CD4-positive, alpha-beta T cell treated with Interferon alpha-2 for 1 hour (primary cell): ENCODE data around the gene SLC38A10.
A peak's percentile ranks its signal among the peaks of the same experiment; 100 is the strongest.

ENCODE experiments used
- DNase-seq, 2 donors: peaks; one replicate each; pipeline ENCODE4 v3.0.0-alpha.2; 2020 to 2022

SLC38A10 gene

GRCh38 chr17:81222906-81223761, 72.0 kb downstream of the SLC38A10 start, which contains the start of gene CEP131:
CEP131 (minus strand) TSS chr17:81222965; CDS start chr17:81220056, 2,909 bp downstream.
- DNase-seq: peak; percentile 99

GRCh38 chr17:81222620-81222905, 72.5 kb downstream of the SLC38A10 start:
- no peak for DNase-seq

GRCh38 chr17:81221842-81222619, 73.1 kb downstream of the SLC38A10 start:
- no peak for DNase-seq

- DNase-seq: no peak
Observed at GRCh38 chr17:81221371-81221841, 73.7 kb downstream of the SLC38A10 start.

- no peak for DNase-seq
Observed at GRCh38 chr17:81219476-81220180, 75.5 kb downstream of the SLC38A10 start.

- DNase-seq: no peak
Observed at GRCh38 chr17:81218991-81219390, 76.1 kb downstream of the SLC38A10 start.

- DNase-seq: no peak
Observed at GRCh38 chr17:81218459-81218858, 76.6 kb downstream of the SLC38A10 start.

GRCh38 chr17:81217491-81217890, 77.6 kb downstream of the SLC38A10 start:
- no peak for DNase-seq

GRCh38 chr17:81213978-81214377, 81.1 kb downstream of the SLC38A10 start:
- no peak for DNase-seq

- DNase-seq: no peak
Observed at GRCh38 chr17:81212365-81212764, 82.7 kb downstream of the SLC38A10 start.

GRCh38 chr17:81210868-81211267, 84.2 kb downstream of the SLC38A10 start:
- no peak for DNase-seq

GRCh38 chr17:81210466-81210865, 84.6 kb downstream of the SLC38A10 start:
- DNase-seq: no peak

- no peak for DNase-seq
Observed at GRCh38 chr17:81209141-81209540, 86.0 kb downstream of the SLC38A10 start.

- DNase-seq: no peak
Observed at GRCh38 chr17:81208651-81209050, 86.5 kb downstream of the SLC38A10 start.

GRCh38 chr17:81207610-81208581, 87.2 kb downstream of the SLC38A10 start:
- no peak for DNase-seq

GRCh38 chr17:81206657-81207056, 88.5 kb downstream of the SLC38A10 start:
- DNase-seq: no peak

GRCh38 chr17:81206166-81206565, 88.9 kb downstream of the SLC38A10 start:
- no peak for DNase-seq

- no peak for DNase-seq
Observed at GRCh38 chr17:81204578-81204977, 90.5 kb downstream of the SLC38A10 start.

- no peak for DNase-seq
Observed at GRCh38 chr17:81203136-81203535, 92.0 kb downstream of the SLC38A10 start.

- DNase-seq: no peak
Observed at GRCh38 chr17:81202318-81202717, 92.8 kb downstream of the SLC38A10 start.

GRCh38 chr17:81200695-81201580, 94.2 kb downstream of the SLC38A10 start:
- peak; percentile 30 to 38 for DNase-seq
